CD4-positive, alpha-beta T cell treated with Interleukin-6 at 100 ng/mL for 8 hours (primary cell): ENCODE data around the gene KCNMA1.

Experiments used
- DNase-seq: peaks from one replicate; pipeline ENCODE4 v3.0.0-alpha.2; 2020; ENCODE audit warnings: mixed read lengths, low spot score

The KCNMA1 gene

DNA sequence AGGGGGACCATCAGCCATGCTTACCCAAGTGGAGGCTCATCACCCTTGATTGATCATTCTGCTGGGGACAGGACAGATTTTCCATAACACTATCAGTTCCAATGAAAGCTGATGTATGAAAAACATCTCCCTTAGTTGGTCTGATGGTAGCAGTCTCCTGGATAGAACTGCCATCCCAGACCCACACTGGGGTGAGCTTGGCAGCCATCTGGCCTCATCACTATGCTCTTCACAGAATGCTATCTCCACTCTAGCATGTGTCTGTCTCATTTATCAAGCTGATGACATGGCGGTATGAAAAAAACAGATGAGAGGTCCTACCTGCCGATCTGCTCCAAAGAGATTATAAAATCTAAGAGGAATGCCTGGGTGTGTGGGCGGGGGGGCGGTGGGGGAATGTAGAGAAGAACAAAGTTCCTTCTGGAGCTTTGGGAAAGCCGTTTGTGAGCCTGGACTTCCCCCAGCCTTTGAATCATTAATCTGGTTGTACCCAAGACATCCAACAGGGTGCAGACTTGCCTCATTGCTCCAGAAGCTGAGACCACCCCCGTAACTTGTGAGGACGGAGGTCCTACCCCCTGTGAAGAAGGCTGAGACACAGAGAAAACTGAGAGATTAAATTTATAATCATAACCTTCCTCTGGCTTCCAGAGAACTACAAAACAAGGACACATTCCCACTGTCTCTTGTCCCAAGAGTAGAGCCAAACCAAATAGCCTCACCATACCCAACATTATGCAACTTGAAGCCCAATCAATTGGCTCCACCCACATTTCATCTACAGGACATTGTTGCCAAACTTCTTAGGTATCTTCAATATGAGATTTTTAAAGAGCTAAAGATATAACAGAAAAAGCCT is 340.8 kb downstream of the KCNMA1 start:
- DNase-seq: no peak

- no peak for DNase-seq
Observed at GRCh38 chr10:77293773-77294172, 343.8 kb downstream of the KCNMA1 start.

- no peak for DNase-seq
Observed at GRCh38 chr10:77293347-77293746, 344.3 kb downstream of the KCNMA1 start.

DNA sequence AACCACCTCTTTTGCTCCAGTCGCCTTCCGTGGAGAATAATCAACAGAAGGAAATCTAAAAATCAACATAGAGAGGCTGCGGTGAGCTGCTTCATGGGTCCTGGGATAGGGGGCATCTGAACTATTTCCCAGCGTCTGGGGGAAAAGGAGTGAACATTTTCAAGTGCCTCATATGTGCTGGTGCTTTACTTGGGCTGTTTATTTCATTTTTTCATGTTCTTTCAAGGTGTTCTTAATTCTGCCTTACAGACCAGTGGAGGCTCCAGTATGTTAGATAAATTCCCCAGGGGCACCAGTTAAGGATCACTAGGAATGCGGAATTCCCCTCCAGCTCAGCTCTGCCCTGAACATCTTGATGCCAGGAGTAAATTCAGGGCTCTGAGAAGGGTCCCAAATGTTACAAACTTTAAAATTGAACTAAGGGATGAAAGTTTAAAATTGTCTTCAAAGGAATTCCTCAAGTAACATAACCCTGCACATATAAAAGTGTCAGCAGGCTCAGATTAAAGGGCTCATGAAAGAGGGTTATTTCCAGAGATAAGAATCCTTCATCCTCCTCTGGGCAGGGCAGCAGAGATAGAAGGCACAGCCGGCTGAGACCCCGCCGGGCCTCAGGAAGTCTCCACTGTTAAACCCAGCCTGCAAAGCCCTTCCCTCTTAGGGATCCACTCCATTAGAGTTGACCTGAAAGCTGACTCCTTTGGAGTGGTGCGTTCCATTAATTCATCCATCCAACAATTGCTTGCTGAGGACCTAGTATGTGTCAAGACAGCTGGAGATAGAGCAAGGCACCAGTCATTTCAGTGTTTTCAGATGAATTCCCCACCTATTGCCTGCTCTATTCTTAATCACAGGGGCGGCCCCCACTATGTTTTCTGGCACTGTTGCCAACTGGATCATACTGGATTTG is 345.8 kb downstream of the KCNMA1 start:
- DNase-seq: no peak

GRCh38 chr10:77290528-77291155 is 347.0 kb downstream of the KCNMA1 start:
- DNase-seq: no peak

DNA sequence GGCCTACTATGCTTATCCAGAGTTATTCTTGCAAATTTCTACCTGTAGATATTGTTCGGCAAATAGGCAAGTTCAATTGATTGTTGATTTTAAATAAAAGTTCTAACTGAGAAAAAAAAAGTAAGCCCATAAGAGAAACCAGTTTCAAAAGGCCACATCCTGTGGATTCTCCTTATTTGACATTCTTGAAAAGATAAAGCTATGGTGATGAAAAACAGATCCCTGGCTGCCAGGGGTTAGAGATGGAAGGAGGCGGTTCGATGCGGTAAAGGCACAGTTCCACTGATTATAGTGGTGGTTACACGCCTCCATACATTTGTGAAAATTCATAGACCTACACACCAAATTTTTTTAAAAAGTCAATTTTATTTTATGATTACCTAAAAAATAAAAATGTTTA is 347.8 kb downstream of the KCNMA1 start:
- DNase-seq: no peak

- no peak for DNase-seq
Observed at GRCh38 chr10:77289027-77289501, 348.5 kb downstream of the KCNMA1 start.

DNA sequence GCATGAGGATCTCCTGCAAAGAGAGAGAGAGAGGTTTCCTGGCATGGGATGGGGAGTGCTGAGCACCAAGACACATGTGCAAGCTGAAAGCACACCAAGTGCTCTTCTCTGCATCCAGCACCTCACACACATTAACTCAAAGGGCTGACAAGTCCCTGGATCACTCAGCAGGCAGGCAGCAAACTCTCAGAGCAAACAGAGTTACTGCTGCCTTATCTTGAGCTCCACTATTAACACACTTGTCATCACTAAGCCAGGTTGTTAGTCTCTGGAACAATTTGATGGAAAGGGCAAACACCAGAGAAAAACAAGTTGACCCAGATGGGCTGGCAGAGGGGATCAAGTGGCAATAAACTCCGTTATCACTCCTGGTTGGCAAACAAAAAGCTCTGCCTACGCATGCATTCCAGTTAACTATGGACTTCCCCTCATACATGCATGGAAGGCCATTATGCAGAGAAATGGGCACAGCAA is 349.9 kb downstream of the KCNMA1 start:
- no peak for DNase-seq

DNA sequence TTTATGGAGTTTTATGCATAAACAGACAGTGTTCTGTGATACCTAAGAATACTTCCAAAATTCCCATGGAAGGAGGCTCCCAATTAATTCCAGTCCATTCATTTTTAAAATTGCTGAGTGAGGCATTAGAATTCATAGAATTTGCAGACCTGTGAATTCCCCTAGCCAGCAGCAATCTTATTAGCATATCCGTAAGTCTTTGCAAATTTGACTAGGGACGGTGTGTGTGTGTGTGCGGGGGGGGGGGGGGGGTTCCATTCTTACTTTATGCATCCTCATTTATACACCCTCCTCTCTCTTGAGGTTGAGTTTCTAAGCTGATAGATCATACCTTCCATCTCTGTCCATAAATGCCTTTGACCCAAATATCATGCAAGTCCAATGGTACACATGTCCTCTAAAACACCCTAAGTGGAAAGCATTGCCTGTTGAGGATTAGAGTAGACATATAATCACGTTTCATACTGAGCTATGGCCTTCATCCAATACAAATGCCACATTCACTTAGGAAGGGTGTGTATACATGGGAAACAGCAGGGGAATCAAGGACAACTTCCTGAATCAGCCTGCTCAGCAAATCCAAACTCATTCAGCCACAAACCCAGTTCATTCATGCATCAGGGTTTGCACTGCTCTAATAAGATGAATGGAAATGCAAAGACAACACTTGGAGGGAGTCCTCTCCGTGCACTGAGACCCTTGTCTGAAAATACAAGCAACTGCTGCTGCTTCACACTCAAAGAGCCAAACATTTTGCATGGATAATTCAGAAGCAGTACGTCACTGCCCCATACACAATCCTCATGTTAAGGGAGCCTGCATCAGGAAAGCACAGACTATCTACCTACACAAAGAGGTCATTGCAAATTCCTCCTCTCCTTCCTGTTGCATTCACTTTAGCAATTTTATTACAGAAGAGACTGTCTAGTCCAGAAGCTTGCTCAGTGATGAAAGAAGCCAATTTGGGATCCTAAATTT is 350.8 kb downstream of the KCNMA1 start:
- DNase-seq: no peak

DNA sequence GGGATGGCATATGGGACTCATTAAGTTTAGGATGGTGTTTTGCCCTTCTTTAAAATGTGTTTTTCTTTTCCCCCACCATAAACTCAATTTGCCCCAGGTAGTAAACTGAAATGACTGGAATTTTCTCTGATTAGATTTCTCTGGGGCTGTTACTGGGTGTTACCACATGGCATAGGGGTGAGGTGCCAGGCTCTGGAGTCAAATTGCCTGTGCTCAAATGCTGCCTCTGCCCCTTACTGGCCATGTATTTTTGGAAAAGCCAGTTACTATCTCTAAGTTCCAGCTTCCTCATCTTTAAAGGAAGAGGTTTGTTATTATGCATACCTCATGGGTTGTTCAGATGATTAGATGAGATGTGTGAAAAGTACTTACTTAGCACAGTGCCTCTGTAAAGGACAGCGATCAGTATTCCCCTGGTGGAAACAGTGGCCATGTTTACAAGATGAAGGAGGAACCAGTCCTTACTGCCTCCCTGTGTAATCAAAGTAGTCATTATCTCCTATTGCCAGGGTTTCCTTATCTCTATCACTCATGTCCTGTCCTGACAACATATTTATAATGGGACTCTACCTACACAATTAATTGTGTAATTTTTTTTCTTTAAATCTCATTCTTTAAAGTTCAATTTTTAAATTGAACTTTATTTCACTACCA is 352.0 kb downstream of the KCNMA1 start:
- DNase-seq: no peak

GRCh38 chr10:77284797-77285196 is 352.8 kb downstream of the KCNMA1 start:
- DNase-seq: no peak

DNA sequence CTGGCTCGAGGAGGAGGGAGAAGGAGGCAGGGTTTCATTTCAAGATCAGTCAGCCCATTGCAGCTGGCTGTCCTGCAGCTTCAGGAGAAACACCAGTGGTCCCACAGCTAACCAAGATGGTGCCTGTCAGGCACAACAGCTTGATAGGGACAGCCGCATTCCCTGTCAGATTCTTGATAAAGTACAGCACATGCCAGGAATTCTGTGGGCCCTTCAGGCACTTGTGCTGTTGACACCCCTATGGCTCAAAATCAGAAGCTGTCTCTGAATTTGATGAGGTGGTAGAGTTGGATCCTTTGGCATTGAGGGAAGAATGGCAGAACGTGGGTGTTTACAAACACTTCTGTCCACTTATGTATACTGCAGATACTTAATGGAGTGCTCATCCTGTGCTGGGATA is 354.3 kb downstream of the KCNMA1 start:
- DNase-seq: no peak

DNA sequence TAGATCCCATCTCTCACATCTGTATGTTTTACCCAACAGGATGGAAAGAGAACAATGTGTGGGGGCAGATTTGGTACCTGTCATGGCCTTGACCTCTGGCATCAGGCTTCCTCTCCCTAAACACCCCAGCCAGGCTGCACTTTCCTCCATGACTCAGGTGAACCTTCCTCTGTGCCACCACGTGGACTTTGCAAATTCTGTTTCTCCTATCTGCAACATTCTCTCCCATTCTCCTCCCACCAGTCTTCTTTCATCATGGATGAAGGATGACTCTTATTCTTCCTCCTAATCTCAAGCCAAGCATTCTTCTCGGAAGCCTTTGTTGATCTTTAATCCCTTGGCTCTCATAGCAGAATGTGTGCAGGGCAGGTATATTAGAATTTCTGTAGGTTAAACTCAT is 355.4 kb downstream of the KCNMA1 start:
- DNase-seq: no peak

GRCh38 chr10:77281719-77282118 is 355.9 kb downstream of the KCNMA1 start:
- DNase-seq: no peak

GRCh38 chr10:77279207-77279606 is 358.4 kb downstream of the KCNMA1 start:
- DNase-seq: no peak

GRCh38 chr10:77274046-77274795 is 363.4 kb downstream of the KCNMA1 start:
- DNase-seq: no peak

DNA sequence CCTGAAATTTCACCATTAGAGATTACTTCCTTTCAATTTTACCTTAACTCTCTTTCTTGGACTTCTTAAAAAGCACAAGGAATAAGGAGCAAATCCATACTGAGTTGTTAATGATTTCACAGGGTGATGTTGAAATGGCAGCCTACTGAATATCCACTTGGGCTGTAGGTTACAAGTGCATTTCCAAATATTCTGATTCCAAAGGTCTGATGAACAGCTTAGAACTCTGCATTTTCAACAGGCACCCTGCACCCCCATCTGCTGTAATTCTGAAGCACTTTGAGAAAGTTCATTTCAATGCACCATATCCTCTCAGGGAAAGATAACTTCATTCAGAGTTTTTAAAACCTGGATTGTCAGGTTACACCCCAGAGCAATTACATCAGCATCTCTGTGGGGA is 368.4 kb downstream of the KCNMA1 start:
- no peak for DNase-seq

GRCh38 chr10:77268721-77269120 is 368.9 kb downstream of the KCNMA1 start:
- no peak for DNase-seq
